ENCODE data around the gene EDEM2.

The EDEM2 gene

DNA sequence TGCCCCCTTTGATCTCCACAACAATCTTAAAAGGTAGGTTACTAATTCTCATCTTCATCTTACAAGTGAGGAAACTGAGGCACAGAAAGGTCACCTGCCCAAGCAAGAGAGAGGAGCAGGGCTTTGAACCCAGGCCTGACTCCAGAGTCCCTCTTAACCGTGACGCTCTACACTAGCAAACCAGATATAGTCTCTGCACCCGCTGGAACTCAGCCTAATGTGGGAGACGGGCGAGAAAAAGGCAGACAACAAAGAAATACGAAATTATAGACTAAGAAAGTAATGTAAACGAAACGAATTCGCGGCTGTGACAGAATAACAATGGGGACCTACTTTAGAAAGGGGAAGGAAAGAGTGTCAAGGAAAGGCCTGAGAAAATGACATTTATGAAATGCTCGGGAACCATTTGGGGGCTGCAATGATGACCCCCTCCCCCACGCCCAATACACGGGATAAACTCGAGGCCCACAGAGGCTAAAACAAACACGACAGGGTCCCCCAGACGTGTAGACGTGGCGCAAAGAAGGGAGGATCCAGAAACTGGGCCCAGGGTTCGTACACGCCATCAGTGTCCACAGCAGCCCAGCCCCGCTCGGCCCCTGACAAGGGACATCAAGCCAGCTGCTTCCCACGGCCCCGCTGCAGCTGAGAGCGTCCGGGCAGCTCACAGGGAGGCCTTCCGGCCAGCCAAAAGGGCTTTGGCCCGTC lies 55.2 kb downstream of the EDEM2 start:
- Histone ChIP-seq H3K18ac (ENCODE audit: low read depth in 1 of 2, low read length in 2 of 2) (peak overlapping the region; percentile 80 to 97), H3K4me3 (ENCODE audit: insufficient read depth in 1 of 2, low read depth in 1 of 2, low read length in 2 of 2) (peak overlapping the region; percentile 78 to 95), H3K79me1 (replicated peaks; ENCODE audit: low read length, poor library complexity, severe bottlenecking) (no peaks in the 10 kb centered on the region), H3K36me3 (ENCODE audit: control insufficient read depth in 1 of 2, insufficient read depth in 2 of 2, low read depth in 1 of 2, low read length in 2 of 2) (peaks cover 6 to 15% of the 10 kb centered on the region in 2 experiments), H2BK5ac (ENCODE audit: low read depth, low read length, poor library complexity, severe bottlenecking) (peak overlapping the region; percentile 48), H2AFZ (ENCODE audit: low read depth, low read length) (no peak overlapping the region), H3K9ac (ENCODE audit: low read length) (peak overlapping the region; percentile 100), H3K27me3 (ENCODE audit: control insufficient read depth in 1 of 2, insufficient read depth in 1 of 2, low read length in 2 of 2) (no peaks in the 10 kb centered on the region), H3K4me1 (ENCODE audit: control insufficient read depth, insufficient read depth, low read depth, low read length) (peaks cover 9% of the 10 kb centered on the region), H2BK12ac (ENCODE audit: low read length in 2 of 2) (peak overlapping the region in 1 of 2 experiments; percentile 8), H2BK15ac (ENCODE audit: low read depth, poor library complexity, severe bottlenecking) (no peak overlapping the region), H2AK5ac (ENCODE audit: low read length, severe bottlenecking) (peak overlapping the region; percentile 88), H3K23ac (ENCODE audit: low read length in 2 of 2) (peak overlapping the region in 1 of 2 experiments; percentile 75), H3K4me2 (ENCODE audit: low read length, poor library complexity, severe bottlenecking) (peak overlapping the region; percentile 83), H3K4ac (ENCODE audit: low read depth in 1 of 2, low read length in 2 of 2) (peak overlapping the region; percentile 81 to 89), H3K9me3 (ENCODE audit: control insufficient read depth, low read length) (no peaks in the 10 kb centered on the region), H4K8ac (ENCODE audit: low read length) (peak overlapping the region; percentile 63), H3K14ac (ENCODE audit: low read length in 2 of 2) (peak overlapping the region in 1 of 2 experiments; percentile 93), H3K27ac (ENCODE audit: low read length, poor library complexity, severe bottlenecking) (peak overlapping the region; percentile 83), H2BK120ac (ENCODE audit: low read depth, low read length) (peak overlapping the region; percentile 96), H4K91ac (ENCODE audit: low read length) (peak overlapping the region; percentile 97)
- peak; percentile 31 for DNase-seq
- WGBS: 3% methylated on average over 25 of the region's 28 CpGs

DNA sequence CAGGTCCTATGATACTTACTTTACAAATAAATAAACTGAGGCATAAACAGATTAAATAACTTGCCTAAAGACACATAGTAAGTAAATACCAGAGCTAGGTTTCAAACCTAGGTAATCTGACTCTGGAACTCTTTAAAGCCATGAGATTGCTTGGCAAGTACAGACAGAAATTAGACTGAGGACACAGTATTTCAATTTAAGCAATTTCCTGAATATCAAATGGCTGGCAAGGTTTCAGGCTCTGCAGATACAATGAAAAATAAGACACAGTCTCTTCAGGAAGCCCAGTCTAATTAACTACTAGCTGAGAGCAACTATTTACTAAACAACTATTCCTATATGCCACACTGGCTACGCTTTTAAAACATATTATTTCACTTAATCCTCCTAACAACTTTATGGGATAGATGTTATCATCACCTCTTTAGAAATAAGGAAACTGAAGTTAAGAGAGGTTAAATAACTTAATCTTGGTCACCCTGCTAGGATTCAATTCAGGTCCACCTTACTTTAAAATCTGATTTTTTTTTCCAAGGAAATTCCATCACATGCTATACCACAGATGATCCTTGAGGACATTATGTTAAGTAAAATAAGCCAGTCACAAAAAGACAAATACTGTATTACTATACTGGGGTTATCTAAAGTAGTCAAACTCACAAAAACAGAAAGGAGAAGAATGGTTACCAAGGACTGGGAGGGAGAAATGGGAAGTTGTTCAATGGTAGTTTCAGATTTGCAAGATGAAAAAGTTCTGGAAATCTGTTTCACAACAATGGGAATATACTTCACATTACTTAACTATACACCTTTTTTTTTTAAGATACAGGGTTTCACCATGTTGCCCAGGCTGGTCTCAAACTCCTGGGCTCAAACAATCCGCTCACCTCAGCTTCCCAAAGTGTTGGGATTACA lies 58.6 kb downstream of the EDEM2 start:
- Histone ChIP-seq H3K27me3 (ENCODE audit: control insufficient read depth in 1 of 2, insufficient read depth in 1 of 2, low read length in 2 of 2) (no peaks in the 10 kb centered on the region), H3K9me3 (ENCODE audit: control insufficient read depth, low read length) (no peaks in the 10 kb centered on the region), H3K9ac (ENCODE audit: low read length) (no peak overlapping the region), H2AK5ac (ENCODE audit: low read length, severe bottlenecking) (no peak overlapping the region), H3K36me3 (ENCODE audit: control insufficient read depth in 1 of 2, insufficient read depth in 2 of 2, low read depth in 1 of 2, low read length in 2 of 2) (peaks cover 6 to 30% of the 10 kb centered on the region in 2 experiments), H3K4me1 (ENCODE audit: control insufficient read depth, insufficient read depth, low read depth, low read length) (peaks cover 9% of the 10 kb centered on the region), H2BK15ac (ENCODE audit: low read depth, poor library complexity, severe bottlenecking) (no peak overlapping the region), H3K4ac (ENCODE audit: low read depth in 1 of 2, low read length in 2 of 2) (no peak overlapping the region), H3K27ac (ENCODE audit: low read length, poor library complexity, severe bottlenecking) (no peak overlapping the region), H3K14ac (ENCODE audit: low read length in 2 of 2) (no peak overlapping the region), H2AFZ (ENCODE audit: low read depth, low read length) (no peak overlapping the region), H4K91ac (ENCODE audit: low read length) (no peak overlapping the region), H4K8ac (ENCODE audit: low read length) (no peak overlapping the region), H3K79me1 (replicated peaks; ENCODE audit: low read length, poor library complexity, severe bottlenecking) (no peaks in the 10 kb centered on the region), H3K23ac (ENCODE audit: low read length in 2 of 2) (no peak overlapping the region), H2BK12ac (ENCODE audit: low read length in 2 of 2) (no peak overlapping the region), H3K4me3 (ENCODE audit: insufficient read depth in 1 of 2, low read depth in 1 of 2, low read length in 2 of 2) (no peak overlapping the region), H3K4me2 (ENCODE audit: low read length, poor library complexity, severe bottlenecking) (no peak overlapping the region), H2BK5ac (ENCODE audit: low read depth, low read length, poor library complexity, severe bottlenecking) (no peak overlapping the region), H2BK120ac (ENCODE audit: low read depth, low read length) (no peak overlapping the region), H3K18ac (ENCODE audit: low read depth in 1 of 2, low read length in 2 of 2) (no peak overlapping the region)
- no peak for DNase-seq
- WGBS: 90% methylated on average over 2 of the region's 2 CpGs

DNA sequence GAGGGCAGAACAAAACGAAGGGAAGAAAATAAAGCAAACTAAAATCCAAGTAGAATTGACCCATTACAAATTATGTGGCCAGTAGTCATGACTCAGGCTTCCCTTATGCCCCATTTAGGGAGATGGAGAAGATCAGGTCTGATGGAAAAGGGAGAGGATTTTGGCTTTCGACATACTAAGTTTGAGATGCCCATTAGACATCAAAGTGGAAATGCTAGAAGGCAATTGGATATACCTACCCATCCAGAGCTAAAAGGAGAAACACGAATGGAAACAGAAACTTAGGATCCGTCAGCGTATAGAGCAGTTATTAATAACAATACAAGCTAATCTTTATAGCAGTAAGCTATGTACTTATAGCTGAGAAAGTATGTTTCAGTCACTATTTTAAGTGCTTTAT lies 59.3 kb downstream of the EDEM2 start:
- H3K4me3 ChIP-seq (ENCODE audit: insufficient read depth in 1 of 2, low read depth in 1 of 2, low read length in 2 of 2): no peak overlapping the region
- no peak for DNase-seq
- H3K36me3 ChIP-seq (ENCODE audit: control insufficient read depth in 1 of 2, insufficient read depth in 2 of 2, low read depth in 1 of 2, low read length in 2 of 2): peaks cover 6 to 30% of the 10 kb centered on the region in 2 experiments
- peak overlapping the region; percentile 21 for H4K91ac ChIP-seq (ENCODE audit: low read length)
- no peak overlapping the region for H2AFZ ChIP-seq (ENCODE audit: low read depth, low read length)
- H3K18ac ChIP-seq (ENCODE audit: low read depth in 1 of 2, low read length in 2 of 2): no peak overlapping the region
- H3K79me1 ChIP-seq (replicated peaks; ENCODE audit: low read length, poor library complexity, severe bottlenecking): no peaks in the 10 kb centered on the region
- no peak overlapping the region for H2BK5ac ChIP-seq (ENCODE audit: low read depth, low read length, poor library complexity, severe bottlenecking)
- no peak overlapping the region for H3K9ac ChIP-seq (ENCODE audit: low read length)
- H3K14ac ChIP-seq (ENCODE audit: low read length in 2 of 2): no peak overlapping the region
- no peak overlapping the region for H2BK12ac ChIP-seq (ENCODE audit: low read length in 2 of 2)
- no peak overlapping the region for H3K4ac ChIP-seq (ENCODE audit: low read depth in 1 of 2, low read length in 2 of 2)
- 100% methylated on average over 1 of the region's 5 CpGs for WGBS
- no peak overlapping the region for H2BK120ac ChIP-seq (ENCODE audit: low read depth, low read length)
- no peaks in the 10 kb centered on the region for H3K27me3 ChIP-seq (ENCODE audit: control insufficient read depth in 1 of 2, insufficient read depth in 1 of 2, low read length in 2 of 2)
- H2AK5ac ChIP-seq (ENCODE audit: low read length, severe bottlenecking): no peak overlapping the region
- H4K8ac ChIP-seq (ENCODE audit: low read length): no peak overlapping the region
- no peak overlapping the region for H3K27ac ChIP-seq (ENCODE audit: low read length, poor library complexity, severe bottlenecking)
- no peak overlapping the region for H3K4me2 ChIP-seq (ENCODE audit: low read length, poor library complexity, severe bottlenecking)
- no peak overlapping the region for H2BK15ac ChIP-seq (ENCODE audit: low read depth, poor library complexity, severe bottlenecking)
- no peaks in the 10 kb centered on the region for H3K9me3 ChIP-seq (ENCODE audit: control insufficient read depth, low read length)
- peaks cover 5% of the 10 kb centered on the region for H3K4me1 ChIP-seq (ENCODE audit: control insufficient read depth, insufficient read depth, low read depth, low read length)
- no peak overlapping the region for H3K23ac ChIP-seq (ENCODE audit: low read length in 2 of 2)

DNA sequence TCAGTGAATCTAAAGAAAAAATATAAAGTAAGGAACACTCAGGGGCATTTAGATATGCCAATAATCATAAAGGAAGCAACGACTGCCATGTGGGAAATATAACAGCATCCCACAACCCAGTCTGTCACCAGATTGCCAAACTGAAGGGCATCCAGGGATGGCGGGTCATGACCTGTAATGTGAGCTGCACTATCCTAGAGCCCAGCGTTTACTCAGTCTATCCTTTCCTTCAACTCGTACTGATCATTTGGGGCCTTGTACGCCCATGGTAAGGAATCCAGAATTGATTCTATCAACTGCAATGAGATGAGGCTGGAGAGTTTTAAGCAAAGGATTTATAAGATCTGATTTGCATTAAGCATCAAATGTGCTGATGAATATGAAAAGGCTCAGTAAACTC lies 59.8 kb downstream of the EDEM2 start:
- peaks cover 4% of the 10 kb centered on the region for H3K4me1 ChIP-seq (ENCODE audit: control insufficient read depth, insufficient read depth, low read depth, low read length)
- H3K9ac ChIP-seq (ENCODE audit: low read length): no peak overlapping the region
- WGBS: over 99% methylated on average over 5 of the region's 5 CpGs

More for the DNA sequence above, 59.8 kb downstream of the EDEM2 start:
- peaks cover 6 to 30% of the 10 kb centered on the region in 2 experiments for H3K36me3 ChIP-seq (ENCODE audit: control insufficient read depth in 1 of 2, insufficient read depth in 2 of 2, low read depth in 1 of 2, low read length in 2 of 2)
- no peak overlapping the region for H2AFZ ChIP-seq (ENCODE audit: low read depth, low read length)
- H3K4ac ChIP-seq (ENCODE audit: low read depth in 1 of 2, low read length in 2 of 2): no peak overlapping the region
- no peak overlapping the region for H2BK5ac ChIP-seq (ENCODE audit: low read depth, low read length, poor library complexity, severe bottlenecking)
- no peak overlapping the region for H2BK15ac ChIP-seq (ENCODE audit: low read depth, poor library complexity, severe bottlenecking)
- H3K23ac ChIP-seq (ENCODE audit: low read length in 2 of 2): no peak overlapping the region
- no peak overlapping the region for H3K4me3 ChIP-seq (ENCODE audit: insufficient read depth in 1 of 2, low read depth in 1 of 2, low read length in 2 of 2)
- H3K79me1 ChIP-seq (replicated peaks; ENCODE audit: low read length, poor library complexity, severe bottlenecking): no peaks in the 10 kb centered on the region
- no peak overlapping the region for H3K14ac ChIP-seq (ENCODE audit: low read length in 2 of 2)
- no peaks in the 10 kb centered on the region for H3K9me3 ChIP-seq (ENCODE audit: control insufficient read depth, low read length)
- H3K27me3 ChIP-seq (ENCODE audit: control insufficient read depth in 1 of 2, insufficient read depth in 1 of 2, low read length in 2 of 2): no peaks in the 10 kb centered on the region
- no peak for DNase-seq
- H3K27ac ChIP-seq (ENCODE audit: low read length, poor library complexity, severe bottlenecking): no peak overlapping the region
- H4K8ac ChIP-seq (ENCODE audit: low read length): no peak overlapping the region
- H3K18ac ChIP-seq (ENCODE audit: low read depth in 1 of 2, low read length in 2 of 2): no peak overlapping the region
- H2BK120ac ChIP-seq (ENCODE audit: low read depth, low read length): no peak overlapping the region
- no peak overlapping the region for H2BK12ac ChIP-seq (ENCODE audit: low read length in 2 of 2)
- H2AK5ac ChIP-seq (ENCODE audit: low read length, severe bottlenecking): no peak overlapping the region
- peak overlapping the region; percentile 47 for H4K91ac ChIP-seq (ENCODE audit: low read length)
- H3K4me2 ChIP-seq (ENCODE audit: low read length, poor library complexity, severe bottlenecking): no peak overlapping the region
